GM13976 (cell line): ENCODE results near the gene PCYT1B.
A peak's percentile ranks its signal among the peaks of the same experiment; 100 is the strongest.

ENCODE experiments used
- DNase-seq: peaks from one replicate; pipeline ENCODE4 v3.0.0; 2012; ENCODE audit warnings: low spot score
- in situ Hi-C: fragments of 300-500 bp; cut with MboI; formaldehyde crosslinking; loops from one replicate; pipeline ENCODE4 v1.12.0; 2022; ENCODE audit warnings: low sequenced_read_pairs, mixed read lengths, inconsistent platforms; ENCODE audit not compliant: unreplicated experiment
- TF ChIP-seq, protein P1 (sequence below): IDR thresholded peaks from 2 replicates; pipeline ENCODE4 v1.5.1; 2012; ENCODE audit warnings: borderline replicate concordance, mild to moderate bottlenecking; ENCODE audit not compliant: insufficient read depth; ENCODE audit errors: extremely low read depth, missing control alignments, control extremely low read depth

The PCYT1B gene

DNA sequence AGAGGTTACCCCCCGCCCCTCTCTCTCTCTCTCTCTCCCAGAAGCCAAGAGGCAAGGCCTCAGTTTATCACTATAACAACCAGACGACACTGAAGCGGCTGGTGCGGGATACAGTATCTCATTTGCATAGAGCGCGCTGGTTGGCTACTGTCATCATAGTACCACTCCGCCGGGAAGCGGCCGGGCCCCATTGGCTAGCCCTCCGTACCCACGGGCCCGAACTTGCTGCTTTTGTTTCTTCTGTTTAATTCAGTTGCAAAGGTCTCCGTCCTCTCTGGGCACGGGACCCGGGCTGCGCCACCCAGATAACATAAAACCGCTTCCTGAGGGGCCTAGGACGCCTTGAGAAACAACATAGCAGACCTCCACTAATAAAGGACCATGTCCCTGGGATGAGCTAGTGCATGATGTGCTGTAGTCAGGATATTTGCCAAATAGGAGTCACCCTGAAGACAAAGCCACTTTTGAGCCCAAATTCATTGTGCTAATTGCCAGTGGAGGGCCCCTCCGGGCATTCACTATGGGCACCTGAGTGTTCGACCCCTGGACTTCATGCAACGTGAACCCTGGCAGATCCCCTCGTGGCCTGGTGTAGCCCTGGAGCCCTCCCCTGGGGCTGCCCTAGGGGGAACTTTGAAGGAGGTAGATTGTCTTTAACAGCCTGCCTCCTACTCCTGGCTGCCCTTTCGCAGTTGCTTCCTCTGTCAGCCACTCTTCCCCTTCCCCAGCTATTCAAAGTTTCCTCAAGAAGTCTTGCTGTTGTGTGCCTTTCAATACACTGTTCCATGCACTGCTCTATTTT is at the start of gene PCYT1B:
Gene PCYT1B (minus strand): TSS at position 91 of the 802 bp plus-strand sequence. CDS start 242 bp downstream, outside the sequence.
- TF ChIP-seq, protein P1, sequence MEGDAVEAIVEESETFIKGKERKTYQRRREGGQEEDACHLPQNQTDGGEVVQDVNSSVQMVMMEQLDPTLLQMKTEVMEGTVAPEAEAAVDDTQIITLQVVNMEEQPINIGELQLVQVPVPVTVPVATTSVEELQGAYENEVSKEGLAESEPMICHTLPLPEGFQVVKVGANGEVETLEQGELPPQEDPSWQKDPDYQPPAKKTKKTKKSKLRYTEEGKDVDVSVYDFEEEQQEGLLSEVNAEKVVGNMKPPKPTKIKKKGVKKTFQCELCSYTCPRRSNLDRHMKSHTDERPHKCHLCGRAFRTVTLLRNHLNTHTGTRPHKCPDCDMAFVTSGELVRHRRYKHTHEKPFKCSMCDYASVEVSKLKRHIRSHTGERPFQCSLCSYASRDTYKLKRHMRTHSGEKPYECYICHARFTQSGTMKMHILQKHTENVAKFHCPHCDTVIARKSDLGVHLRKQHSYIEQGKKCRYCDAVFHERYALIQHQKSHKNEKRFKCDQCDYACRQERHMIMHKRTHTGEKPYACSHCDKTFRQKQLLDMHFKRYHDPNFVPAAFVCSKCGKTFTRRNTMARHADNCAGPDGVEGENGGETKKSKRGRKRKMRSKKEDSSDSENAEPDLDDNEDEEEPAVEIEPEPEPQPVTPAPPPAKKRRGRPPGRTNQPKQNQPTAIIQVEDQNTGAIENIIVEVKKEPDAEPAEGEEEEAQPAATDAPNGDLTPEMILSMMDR = no peak
- in situ Hi-C loops = no loop called here
- no peak for DNase-seq

DNA sequence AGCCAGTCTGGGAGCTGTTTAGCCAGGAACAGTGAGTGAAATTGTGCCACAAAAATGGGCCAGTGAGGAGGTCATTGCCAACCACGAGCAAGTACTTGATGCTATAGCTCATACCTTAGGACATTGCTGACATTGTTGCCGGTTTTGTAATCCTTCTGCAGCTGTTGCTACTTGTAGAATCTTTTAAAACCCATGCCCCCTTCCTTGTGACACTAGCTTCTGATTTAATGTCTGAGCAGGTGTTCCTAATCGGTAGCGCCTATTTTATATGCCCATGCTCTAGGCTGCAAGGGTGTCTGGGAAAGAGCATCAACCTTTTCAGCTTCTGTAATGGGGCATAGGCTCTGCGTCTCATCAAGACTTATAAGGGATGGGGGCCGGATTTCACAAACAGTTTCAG is 49.1 kb upstream of the PCYT1B start:
- TF ChIP-seq, protein P1 = no peak
- no peak for DNase-seq
- in situ Hi-C loops = no loop called here

DNA sequence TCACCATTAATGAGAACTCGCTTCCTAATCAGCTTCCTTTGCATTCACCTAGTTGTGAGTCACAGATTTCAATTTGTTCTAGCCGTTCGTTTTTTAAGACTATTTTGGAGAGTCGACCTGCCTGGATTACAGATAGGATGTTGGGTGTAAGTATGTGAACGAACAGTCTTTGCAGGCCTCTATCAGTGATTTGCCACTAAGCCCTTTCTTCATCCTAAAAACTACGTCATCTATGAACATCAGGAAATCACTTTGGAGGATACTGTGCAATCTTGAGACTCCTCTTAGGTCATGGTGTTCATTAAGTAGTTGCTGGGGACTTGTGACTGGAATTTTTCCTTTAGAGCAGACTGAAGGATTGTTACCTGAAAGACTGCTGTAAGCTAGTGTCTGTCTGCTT is 47.7 kb upstream of the PCYT1B start:
- in situ Hi-C loops = no loop called here
- DNase-seq = no peak
- TF ChIP-seq, protein P1 = no peak

GRCh38 chrX:24693453-24694202 is 46.5 kb upstream of the PCYT1B start, which contains the start of gene POLA1:
Gene POLA1 (plus strand): TSS chrX:24693918. CDS start chrX:24693962, 44 bp downstream.
- in situ Hi-C loops = no loop called here
- TF ChIP-seq, protein P1 = no peak
- DNase-seq = peak; percentile 87

GRCh38 chrX:24692305-24692704 is 45.2 kb upstream of the PCYT1B start:
- no peak for DNase-seq
- TF ChIP-seq, protein P1 = no peak
- in situ Hi-C loops = no loop called here

DNA sequence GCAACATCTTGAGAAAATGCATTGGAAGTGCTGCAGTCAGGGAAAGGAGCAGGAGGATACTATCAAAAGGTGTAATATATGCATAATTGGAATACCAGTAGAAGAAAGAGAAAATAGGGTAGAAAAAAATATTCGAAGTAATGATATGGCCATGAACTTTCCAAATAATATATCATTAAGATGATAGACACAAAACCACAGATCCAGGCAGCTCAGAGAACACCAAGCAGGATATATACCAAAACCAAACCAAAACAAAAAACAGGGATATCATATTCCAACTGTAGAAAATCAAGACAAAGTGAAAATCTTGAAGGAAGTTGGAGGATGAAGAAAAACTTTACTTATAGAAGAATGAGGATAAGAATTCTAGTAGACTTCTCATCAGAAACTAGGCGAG is 36.9 kb upstream of the PCYT1B start:
- no peak for DNase-seq
- in situ Hi-C loops = no loop called here
- TF ChIP-seq, protein P1 = no peak
